ENCODE data around the gene DCAF12.

Gene DCAF12

DNA sequence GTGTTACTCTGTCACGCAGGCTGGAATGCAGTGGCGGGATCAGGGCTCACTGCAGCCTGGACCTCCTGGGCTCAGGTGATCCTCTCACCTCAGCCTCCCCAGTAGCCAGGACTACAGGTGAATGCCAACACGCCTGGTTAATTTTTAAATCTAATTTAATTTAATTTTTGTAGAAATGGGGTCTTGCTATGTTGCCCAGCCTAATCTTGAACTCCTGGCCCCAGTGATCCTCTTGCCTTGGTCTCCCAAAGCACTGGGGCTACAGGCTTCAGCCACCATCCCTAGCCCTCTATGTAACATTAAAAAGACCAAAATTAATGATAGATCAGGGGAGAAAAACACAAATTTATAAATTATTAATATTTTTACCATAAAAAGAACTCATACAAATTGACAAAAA is 66.5 kb downstream of the DCAF12 start:
- TF ChIP-seq, protein P1, sequence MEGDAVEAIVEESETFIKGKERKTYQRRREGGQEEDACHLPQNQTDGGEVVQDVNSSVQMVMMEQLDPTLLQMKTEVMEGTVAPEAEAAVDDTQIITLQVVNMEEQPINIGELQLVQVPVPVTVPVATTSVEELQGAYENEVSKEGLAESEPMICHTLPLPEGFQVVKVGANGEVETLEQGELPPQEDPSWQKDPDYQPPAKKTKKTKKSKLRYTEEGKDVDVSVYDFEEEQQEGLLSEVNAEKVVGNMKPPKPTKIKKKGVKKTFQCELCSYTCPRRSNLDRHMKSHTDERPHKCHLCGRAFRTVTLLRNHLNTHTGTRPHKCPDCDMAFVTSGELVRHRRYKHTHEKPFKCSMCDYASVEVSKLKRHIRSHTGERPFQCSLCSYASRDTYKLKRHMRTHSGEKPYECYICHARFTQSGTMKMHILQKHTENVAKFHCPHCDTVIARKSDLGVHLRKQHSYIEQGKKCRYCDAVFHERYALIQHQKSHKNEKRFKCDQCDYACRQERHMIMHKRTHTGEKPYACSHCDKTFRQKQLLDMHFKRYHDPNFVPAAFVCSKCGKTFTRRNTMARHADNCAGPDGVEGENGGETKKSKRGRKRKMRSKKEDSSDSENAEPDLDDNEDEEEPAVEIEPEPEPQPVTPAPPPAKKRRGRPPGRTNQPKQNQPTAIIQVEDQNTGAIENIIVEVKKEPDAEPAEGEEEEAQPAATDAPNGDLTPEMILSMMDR (IDR thresholded peaks at IDR 0.05): no peak
- Histone ChIP-seq H3K36me3 (no peaks in the 10 kb centered on the region), H3K9me3 (no peaks in the 10 kb centered on the region), H3K4me3 (no peak overlapping the region), H3K4me1 (no peaks in the 10 kb centered on the region), H3K27ac (no peak overlapping the region), H3K27me3 (no peaks in the 10 kb centered on the region)
- intact Hi-C loops (cut with DNase I; ENCODE audit: low total_unique reads): no loop called here
- DNase-seq: no peak

DNA sequence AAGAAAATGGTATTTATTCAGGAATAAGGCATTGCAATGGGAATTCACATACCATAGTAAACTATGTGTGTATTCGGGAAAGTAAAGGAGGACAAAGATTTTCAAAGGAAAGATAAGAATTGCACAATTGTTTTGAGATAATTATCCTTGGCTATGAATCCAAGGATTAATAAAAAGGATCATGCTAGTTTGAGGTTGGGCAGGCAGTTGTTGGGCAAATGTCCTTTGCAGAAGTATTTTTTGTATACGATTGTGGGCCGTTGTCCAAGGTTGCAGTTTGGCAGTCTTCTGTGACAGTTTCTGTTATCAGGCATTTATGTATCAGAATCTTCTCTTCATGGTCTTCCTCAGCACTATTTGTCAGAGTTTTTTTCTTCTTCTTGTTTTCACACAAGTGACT is 67.2 kb downstream of the DCAF12 start:
- Histone ChIP-seq H3K27ac (no peak overlapping the region), H3K36me3 (no peaks in the 10 kb centered on the region), H3K9me3 (no peaks in the 10 kb centered on the region), H3K27me3 (no peaks in the 10 kb centered on the region), H3K4me1 (no peaks in the 10 kb centered on the region), H3K4me3 (no peak overlapping the region)
- TF ChIP-seq, protein P1 (IDR thresholded peaks at IDR 0.05): no peak
- DNase-seq: no peak
- intact Hi-C loops (cut with DNase I; ENCODE audit: low total_unique reads): no loop called here

- TF ChIP-seq, protein P1 (IDR thresholded peaks at IDR 0.05): no peak
- H3K27ac ChIP-seq: peak overlapping the region; percentile 83 to 86
- peaks cover 0 to 20% (median 17%) of the 10 kb centered on the region in 4 donors for H3K4me1 ChIP-seq
- no peaks in the 10 kb centered on the region for H3K9me3 ChIP-seq
- no peak for DNase-seq
- intact Hi-C loops (cut with DNase I; ENCODE audit: low total_unique reads): loop anchor here (5.0 kb wide), 1 partner anchor 233 kb away; the partner anchor contains the start of gene UBE2R2
- H3K36me3 ChIP-seq: no peaks in the 10 kb centered on the region
- H3K27me3 ChIP-seq: no peaks in the 10 kb centered on the region
- peak overlapping the region; percentile 80 to 84 for H3K4me3 ChIP-seq
Measured at GRCh38 chr9:34049630-34050384, 76.7 kb downstream of the DCAF12 start.

DNA sequence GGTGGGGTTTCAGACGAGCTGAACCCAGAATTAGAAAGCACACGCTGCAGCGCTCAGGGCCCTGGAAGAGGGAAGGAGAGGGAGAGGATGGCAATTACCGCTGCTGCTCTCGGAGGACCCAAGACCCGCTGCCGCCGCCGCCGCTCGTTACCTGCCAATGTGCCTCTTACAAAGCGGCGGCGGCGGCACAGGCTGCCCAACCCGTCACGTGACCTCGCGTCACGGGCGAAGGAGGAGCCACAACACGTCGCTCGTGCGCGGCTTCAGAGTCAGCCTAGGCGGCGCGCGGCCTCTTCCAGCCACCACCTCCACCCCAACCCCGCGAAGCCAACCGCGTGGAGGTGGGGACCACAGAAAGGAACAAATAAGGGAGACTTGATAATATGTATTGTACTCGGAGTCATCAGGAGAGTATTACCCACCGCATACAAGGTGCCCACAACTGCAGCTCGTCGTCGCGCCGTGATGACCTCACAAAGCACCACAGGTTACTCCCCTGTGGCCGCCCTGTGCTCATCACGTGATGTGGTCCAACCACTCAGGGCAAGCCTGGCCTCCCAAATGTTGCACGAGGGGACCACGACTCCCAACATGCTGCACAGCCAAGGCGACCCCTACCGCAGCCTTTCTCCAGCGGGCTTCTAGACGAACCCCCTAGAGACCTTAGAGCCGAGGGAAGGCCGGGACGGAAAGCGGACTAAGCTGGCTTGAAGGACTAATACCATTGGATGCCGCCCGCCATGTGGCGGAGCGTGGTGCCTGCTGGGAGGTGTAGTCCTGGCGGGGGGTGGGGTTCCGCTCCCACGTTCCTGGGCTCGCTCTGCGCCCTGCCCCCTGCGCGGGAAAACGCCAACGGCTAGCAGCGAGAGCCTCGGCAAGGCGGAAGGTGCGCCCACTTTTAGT is 77.5 kb downstream of the DCAF12 start, which contains the start of gene UBAP2:
Gene UBAP2, minus strand, starts transcription at position 161 of the 903 bp plus-strand sequence. CDS start 31,739 bp downstream, outside the sequence.
- peaks cover 0 to 20% (median 17%) of the 10 kb centered on the region in 4 donors for H3K4me1 ChIP-seq
- intact Hi-C loops (cut with DNase I; ENCODE audit: low total_unique reads): loop anchor here (5.0 kb wide), 1 partner anchor 232 kb away; the partner anchor contains the start of gene UBE2R2
- H3K36me3 ChIP-seq: no peaks in the 10 kb centered on the region
- H3K4me3 ChIP-seq: peak within 1 kb of the TSS; percentile 80 to 84
- TF ChIP-seq, protein P1 (IDR thresholded peaks at IDR 0.05): no peak
- peak; percentile 98 for DNase-seq
- H3K27me3 ChIP-seq: no peaks in the 10 kb centered on the region
- H3K27ac ChIP-seq: peak within 1 kb of the TSS; percentile 83 to 86
- no peaks in the 10 kb centered on the region for H3K9me3 ChIP-seq

GRCh38 chr9:34047864-34048726 is 78.4 kb downstream of the DCAF12 start:
- DNase-seq: peak in 1 of 2 donors; percentile 69

More at GRCh38 chr9:34047864-34048726, 78.4 kb downstream of the DCAF12 start:
- Histone ChIP-seq H3K4me1 (peaks cover 0 to 20% (median 17%) of the 10 kb centered on the region in 4 donors), H3K27me3 (no peaks in the 10 kb centered on the region), H3K9me3 (no peaks in the 10 kb centered on the region), H3K27ac (peak overlapping the region; percentile 83 to 86), H3K4me3 (peak overlapping the region; percentile 80 to 84), H3K36me3 (no peaks in the 10 kb centered on the region)
- TF ChIP-seq, protein P1 (IDR thresholded peaks at IDR 0.05): no peak
- intact Hi-C loops (cut with DNase I; ENCODE audit: low total_unique reads): loop anchor here (5.0 kb wide), 1 partner anchor 231 kb away; the partner anchor contains the start of gene UBE2R2

All from tibial artery (tissue), 4 donors.